Keratinocyte (primary cell): ENCODE measurements around the gene ARNT2. TPM values are rescaled to one million over a fixed set of nuclear protein-coding genes. Genes with fewer than 3 reads are reported as not detected.

Experiments used
- DNase-seq: peaks from one replicate; pipeline ENCODE4 v3.0.0-alpha.2; 2011; ENCODE audit warnings: low read depth, missing footprints, low spot score
- FAIRE-seq: peaks from 2 replicates; lab custom pipeline; 2011; peaks lifted over from hg19 to GRCh38; lab: Jason Lieb, UNC
- H2AFZ ChIP-seq: 2 replicates; pipeline ENCODE4 v1.6.0; 2012; ENCODE audit warnings: low read length, control low read depth, inconsistent platforms; ENCODE audit not compliant: control insufficient read depth
- H3K27ac ChIP-seq: 2 replicates; pipeline ENCODE4 v1.5.1; 2011; ENCODE audit warnings: low read length; ENCODE audit not compliant: control insufficient read depth, insufficient read depth
- H3K27me3 ChIP-seq: 3 replicates; pipeline ENCODE4 v1.6.0; 2011; ENCODE audit warnings: low read length; ENCODE audit not compliant: control insufficient read depth, insufficient read depth; ENCODE audit errors: extremely low read depth
- H3K36me3 ChIP-seq, 2 experiments: 2 replicates in 1 of 2; 3 replicates in 1 of 2; pipeline ENCODE4 v1.5.1; 2011; ENCODE audit warnings: low read length in 2 of 2, mild to moderate bottlenecking in 1 of 2; ENCODE audit not compliant: control insufficient read depth in 2 of 2, insufficient read depth in 2 of 2; ENCODE audit errors: extremely low read depth in 1 of 2
- H3K4me1 ChIP-seq: 3 replicates; pipeline ENCODE4 v1.5.1; 2011; ENCODE audit warnings: low read length; ENCODE audit not compliant: control insufficient read depth, insufficient read depth; ENCODE audit errors: extremely low read depth
- H3K4me2 ChIP-seq: 3 replicates; pipeline ENCODE4 v1.6.0; 2011; ENCODE audit warnings: low read depth, low read length; ENCODE audit not compliant: control insufficient read depth, insufficient read depth; ENCODE audit errors: extremely low read depth
- H3K4me3 ChIP-seq, 3 experiments: fragments of 200-600 bp in 1 of 3; sonication (generic) in 1 of 3; 2 replicates in 2 of 3; 3 replicates in 1 of 3; pipeline ENCODE4 v1.5.1; 2011 to 2016; ENCODE audit warnings: low read length in 3 of 3, mild to moderate bottlenecking in 3 of 3, control low read depth in 2 of 3, inconsistent platforms in 1 of 3, low read depth in 1 of 3, mixed read lengths in 1 of 3, mixed run types in 1 of 3, moderate library complexity in 1 of 3; ENCODE audit not compliant: control insufficient read depth in 2 of 3, insufficient read depth in 2 of 3; ENCODE audit errors: extremely low read depth in 1 of 3
- H3K79me2 ChIP-seq: 2 replicates; pipeline ENCODE4 v1.6.0; 2012; ENCODE audit warnings: low read length; ENCODE audit not compliant: control insufficient read depth, insufficient read depth
- H3K9ac ChIP-seq: 3 replicates; pipeline ENCODE4 v1.6.0; 2011; ENCODE audit warnings: low read length; ENCODE audit not compliant: control insufficient read depth, insufficient read depth; ENCODE audit errors: extremely low read depth
- H3K9me1 ChIP-seq: 3 replicates; pipeline ENCODE4 v1.6.0; 2011; ENCODE audit warnings: low read length; ENCODE audit not compliant: control insufficient read depth, insufficient read depth; ENCODE audit errors: extremely low read depth
- H3K9me3 ChIP-seq: 2 replicates; pipeline ENCODE4 v1.5.1; 2012; ENCODE audit warnings: low read depth, low read length; ENCODE audit not compliant: control insufficient read depth
- H4K20me1 ChIP-seq: 3 replicates; pipeline ENCODE4 v1.6.0; 2011; ENCODE audit warnings: low read length; ENCODE audit not compliant: control insufficient read depth, insufficient read depth; ENCODE audit errors: extremely low read depth
- EZH2 ChIP-seq: IDR thresholded peaks from one replicate; pipeline ENCODE4 v1.6.1; 2012; ENCODE audit warnings: inconsistent platforms, mild to moderate bottlenecking, low read length, moderate library complexity
- dilution Hi-C: fragments of 300-500 bp; cut with MboI; formaldehyde crosslinking; loops from one replicate; pipeline ENCODE4 v1.7.0; 2020; ENCODE audit warnings: low sequenced_read_pairs; ENCODE audit not compliant: extremely low pct_ligation_motif_present
- polyA plus RNA-seq, 5 experiments: library from polyadenylated mRNA; depleted of rRNA in 3 of 5; stranded (reverse) in 3 of 5; stranded (forward) in 1 of 5; unstranded in 1 of 5; fragments of >200 nt; gene quantifications; 1 replicate in 1 of 5; 2 replicates in 3 of 5; 3 replicates in 1 of 5; pipeline versions ENCODE4 v1.2.1 to v1.2.3, GENCODE V29; 2011 to 2012; ENCODE audit warnings: missing spikeins in 2 of 5, low read depth in 1 of 5, low replicate concordance in 1 of 5
- TF ChIP-seq, protein P1 (sequence below), 3 experiments: IDR thresholded peaks in 1 of 3; conservative IDR thresholded peaks in 1 of 3; optimal IDR thresholded peaks in 1 of 3; 2 replicates in 2 of 3; 3 replicates in 1 of 3; pipeline versions ENCODE3 to v1.5.1; 2011; ENCODE audit warnings: low read length in 3 of 3, mild to moderate bottlenecking in 3 of 3, moderate library complexity in 2 of 3, control low read depth in 1 of 3, inconsistent platforms in 1 of 3; ENCODE audit not compliant: insufficient read depth in 2 of 3; ENCODE audit errors: extremely low read depth in 1 of 3

ARNT2 gene
- polyA plus RNA-seq, 1 donor (not counting 4 experiments of a cell fraction or from before 2014, with no cell fraction given), result 0.16 TPM

DNA sequence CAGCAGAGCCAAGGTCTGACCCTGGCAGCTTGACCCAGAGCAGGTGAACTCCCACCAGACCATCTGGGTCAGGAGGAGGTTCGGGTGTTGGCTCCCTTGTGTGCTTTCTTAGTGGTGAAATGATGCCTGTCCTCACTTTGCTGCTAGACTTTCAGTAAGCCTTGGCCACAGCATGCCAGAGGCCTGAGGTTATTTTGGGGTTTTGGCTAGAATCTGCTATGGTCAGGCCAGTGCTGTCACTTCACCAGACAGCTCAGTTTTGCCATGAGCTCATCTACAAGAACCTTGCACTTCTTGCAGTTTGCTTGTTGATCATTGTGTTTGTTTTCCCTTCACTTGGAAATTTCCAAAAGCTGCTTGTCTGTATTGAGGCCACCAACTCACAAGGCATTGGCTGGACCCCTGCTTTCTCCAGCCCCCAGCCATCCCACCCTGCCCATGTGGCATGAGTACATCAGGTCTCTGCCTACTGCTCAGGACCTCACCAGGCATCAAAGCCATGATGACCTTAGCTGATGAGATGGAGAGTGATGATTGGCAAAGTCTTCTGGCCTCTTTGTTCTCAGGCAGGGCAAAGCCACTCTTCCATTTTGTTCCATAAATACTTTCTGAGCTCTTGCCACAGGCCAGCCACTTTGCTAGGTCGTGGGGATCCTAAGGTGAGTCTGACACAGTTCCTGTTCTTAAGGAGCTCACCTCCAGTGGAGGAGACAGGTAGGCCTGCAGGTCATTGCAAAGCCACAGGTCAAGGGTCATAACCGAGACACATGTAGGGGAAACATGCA, 122.6 kb downstream of the ARNT2 start:
- Histone ChIP-seq H3K27ac (no peak overlapping the region), H3K27me3 (peaks cover 12% of the 10 kb centered on the region), H3K4me1 (no peaks in the 10 kb centered on the region), H4K20me1 (no peaks in the 10 kb centered on the region), H3K9ac (no peak overlapping the region), H3K79me2 (no peaks in the 10 kb centered on the region), H3K36me3 (no peaks in the 10 kb centered on the region), H3K9me3 (no peaks in the 10 kb centered on the region), H3K4me2 (no peak overlapping the region), H2AFZ (no peak overlapping the region), H3K4me3 (no peak overlapping the region), H3K9me1 (no peaks in the 10 kb centered on the region)
- TF ChIP-seq, protein P1, sequence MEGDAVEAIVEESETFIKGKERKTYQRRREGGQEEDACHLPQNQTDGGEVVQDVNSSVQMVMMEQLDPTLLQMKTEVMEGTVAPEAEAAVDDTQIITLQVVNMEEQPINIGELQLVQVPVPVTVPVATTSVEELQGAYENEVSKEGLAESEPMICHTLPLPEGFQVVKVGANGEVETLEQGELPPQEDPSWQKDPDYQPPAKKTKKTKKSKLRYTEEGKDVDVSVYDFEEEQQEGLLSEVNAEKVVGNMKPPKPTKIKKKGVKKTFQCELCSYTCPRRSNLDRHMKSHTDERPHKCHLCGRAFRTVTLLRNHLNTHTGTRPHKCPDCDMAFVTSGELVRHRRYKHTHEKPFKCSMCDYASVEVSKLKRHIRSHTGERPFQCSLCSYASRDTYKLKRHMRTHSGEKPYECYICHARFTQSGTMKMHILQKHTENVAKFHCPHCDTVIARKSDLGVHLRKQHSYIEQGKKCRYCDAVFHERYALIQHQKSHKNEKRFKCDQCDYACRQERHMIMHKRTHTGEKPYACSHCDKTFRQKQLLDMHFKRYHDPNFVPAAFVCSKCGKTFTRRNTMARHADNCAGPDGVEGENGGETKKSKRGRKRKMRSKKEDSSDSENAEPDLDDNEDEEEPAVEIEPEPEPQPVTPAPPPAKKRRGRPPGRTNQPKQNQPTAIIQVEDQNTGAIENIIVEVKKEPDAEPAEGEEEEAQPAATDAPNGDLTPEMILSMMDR (optimal IDR thresholded peaks at IDR 0.05 in 1 of 3, IDR thresholded peaks at IDR 0.05 in 1 of 3, conservative IDR thresholded peaks at IDR 0.05 in 1 of 3; ENCODE audit: extremely low read depth in 1 of 3, insufficient read depth in 2 of 3, low read length in 3 of 3), result no peak
- TF ChIP-seq EZH2, result no peak
- FAIRE-seq, result no peak
- no peak for DNase-seq
- dilution Hi-C loops, result no loop called here

DNA sequence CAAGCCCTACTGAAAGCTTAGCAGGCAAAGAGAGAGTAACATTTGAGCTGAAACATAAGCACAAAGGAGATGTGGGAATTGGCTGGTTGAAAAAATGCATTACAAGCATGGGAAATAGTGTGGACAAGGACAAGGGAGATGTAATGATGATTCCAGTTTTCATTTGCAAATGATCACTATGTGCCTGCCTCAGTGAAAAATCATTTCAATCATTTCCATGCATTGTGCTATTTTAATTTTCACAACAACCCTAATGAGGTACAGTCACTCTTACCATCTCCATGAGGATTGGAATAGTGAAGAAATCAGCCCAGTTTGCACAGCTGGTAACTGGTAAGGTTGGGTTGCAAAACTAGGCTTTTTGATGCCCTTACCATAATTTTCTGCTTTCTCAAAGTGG, 123.2 kb downstream of the ARNT2 start:
- no peak for DNase-seq
- Histone ChIP-seq H3K27ac (no peak overlapping the region), H3K4me1 (no peaks in the 10 kb centered on the region), H3K27me3 (peaks cover 13% of the 10 kb centered on the region), H3K4me3 (no peak overlapping the region), H3K36me3 (no peaks in the 10 kb centered on the region), H3K4me2 (no peak overlapping the region), H3K9me1 (no peaks in the 10 kb centered on the region), H3K79me2 (no peaks in the 10 kb centered on the region), H3K9ac (no peak overlapping the region), H2AFZ (no peak overlapping the region), H3K9me3 (no peaks in the 10 kb centered on the region), H4K20me1 (no peaks in the 10 kb centered on the region)
- TF ChIP-seq, protein P1 (optimal IDR thresholded peaks at IDR 0.05 in 1 of 3, IDR thresholded peaks at IDR 0.05 in 1 of 3, conservative IDR thresholded peaks at IDR 0.05 in 1 of 3; ENCODE audit: extremely low read depth in 1 of 3, insufficient read depth in 2 of 3, low read length in 3 of 3), result no peak
- TF ChIP-seq EZH2, result no peak
- FAIRE-seq, result no peak
- dilution Hi-C loops, result no loop called here
